ENCODE data around the gene SUPT7L.

DNA sequence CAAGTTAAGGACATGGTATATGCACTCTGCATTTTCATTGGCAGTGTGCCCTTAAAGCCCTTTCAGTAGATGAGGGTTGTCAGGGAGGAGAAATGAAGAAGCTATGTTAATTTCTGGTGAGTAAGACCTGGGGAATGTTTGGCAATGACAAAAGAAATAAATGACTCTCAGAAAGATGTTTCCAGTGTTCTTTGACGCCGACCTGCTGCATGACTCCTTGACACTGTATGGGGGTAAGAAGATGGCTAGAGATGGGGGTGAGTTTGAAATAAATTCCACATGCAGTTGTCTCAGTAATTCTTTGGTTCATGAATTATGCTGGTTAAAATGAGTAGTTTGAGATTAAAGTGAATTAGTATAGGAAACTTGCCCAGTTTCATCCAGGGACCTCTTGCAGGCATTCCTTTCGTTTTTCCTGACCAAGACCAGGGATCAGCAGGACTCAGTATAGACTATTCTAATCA, 40.5 kb downstream of the SUPT7L start:
- TF ChIP-seq RARB (CRISPR knock-in tag; IDR thresholded peaks at IDR 0.05) (no peak), ARNTL (CRISPR knock-in tag; IDR thresholded peaks at IDR 0.05; ENCODE audit: borderline replicate concordance, low read depth) (no peak)
- TF ChIP-seq, protein P1, sequence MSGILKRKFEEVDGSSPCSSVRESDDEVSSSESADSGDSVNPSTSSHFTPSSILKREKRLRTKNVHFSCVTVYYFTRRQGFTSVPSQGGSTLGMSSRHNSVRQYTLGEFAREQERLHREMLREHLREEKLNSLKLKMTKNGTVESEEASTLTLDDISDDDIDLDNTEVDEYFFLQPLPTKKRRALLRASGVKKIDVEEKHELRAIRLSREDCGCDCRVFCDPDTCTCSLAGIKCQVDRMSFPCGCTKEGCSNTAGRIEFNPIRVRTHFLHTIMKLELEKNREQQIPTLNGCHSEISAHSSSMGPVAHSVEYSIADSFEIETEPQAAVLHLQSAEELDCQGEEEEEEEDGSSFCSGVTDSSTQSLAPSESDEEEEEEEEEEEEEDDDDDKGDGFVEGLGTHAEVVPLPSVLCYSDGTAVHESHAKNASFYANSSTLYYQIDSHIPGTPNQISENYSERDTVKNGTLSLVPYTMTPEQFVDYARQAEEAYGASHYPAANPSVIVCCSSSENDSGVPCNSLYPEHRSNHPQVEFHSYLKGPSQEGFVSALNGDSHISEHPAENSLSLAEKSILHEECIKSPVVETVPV (CRISPR knock-in tag; IDR thresholded peaks at IDR 0.05): no peak

All from SK-N-SH treated with all-trans-retinoic acid at 6 μM for 48 hours (cell line).